ENCODE data around the gene GPR176.
"Not testable (repeated sequence)": the region's sequence is repeated elsewhere in the genome, so short reads cannot be mapped to it uniquely, and the experiment has no call there.

The GPR176 gene

GRCh38 chr15:39852250-39852649 lies 67.8 kb downstream of the GPR176 start:
- no peak for DNase-seq

- DNase-seq = no peak
Observed at GRCh38 chr15:39851500-39852092, 68.5 kb downstream of the GPR176 start.

GRCh38 chr15:39850436-39850835 lies 69.6 kb downstream of the GPR176 start:
- DNase-seq = no peak

- no peak for DNase-seq
Observed at GRCh38 chr15:39846108-39846507, 74.0 kb downstream of the GPR176 start.

GRCh38 chr15:39845582-39845981 lies 74.5 kb downstream of the GPR176 start:
- DNase-seq = no peak

GRCh38 chr15:39843565-39843964 lies 76.5 kb downstream of the GPR176 start:
- no peak for DNase-seq

DNA sequence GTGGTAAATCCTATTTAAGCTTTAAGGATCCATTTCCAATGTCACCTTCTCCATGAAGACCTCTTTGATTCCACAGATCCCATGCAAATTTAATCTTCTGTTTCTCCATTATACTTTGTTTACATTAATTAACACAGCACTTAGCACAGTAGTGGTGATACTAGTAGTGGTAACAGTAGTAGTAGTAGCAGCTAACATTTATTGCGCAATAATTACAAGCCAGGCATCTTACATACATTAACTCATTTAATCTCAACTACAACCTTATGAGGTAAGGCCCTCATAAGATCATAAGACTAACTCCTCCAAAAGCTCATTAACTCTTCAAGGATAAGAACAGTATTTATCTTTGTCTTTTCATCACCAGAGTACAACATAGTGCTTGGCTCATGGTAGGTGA lies 82.6 kb downstream of the GPR176 start:
- no peak for DNase-seq

DNA sequence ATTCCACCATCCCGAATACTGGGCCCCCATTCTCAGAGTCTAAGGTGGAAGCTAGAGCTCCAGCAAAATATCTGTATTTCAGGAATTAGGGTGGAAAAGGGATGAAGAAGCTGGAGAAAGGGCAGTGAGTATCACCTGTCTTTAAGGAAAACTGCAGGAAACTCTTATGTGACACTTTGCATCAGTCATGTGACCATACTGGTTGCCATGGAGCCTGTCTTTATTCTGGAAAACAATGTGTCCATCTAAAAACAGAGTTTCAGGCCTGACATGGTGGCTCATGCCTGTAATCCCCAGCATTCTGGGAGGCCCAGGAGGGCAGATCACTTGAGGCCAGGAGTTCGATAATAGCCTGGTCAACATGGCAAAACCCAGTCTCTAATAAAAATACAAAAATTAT lies 84.5 kb downstream of the GPR176 start:
- no peak for DNase-seq

GRCh38 chr15:39834256-39834655 lies 85.8 kb downstream of the GPR176 start:
- no peak for DNase-seq

GRCh38 chr15:39833515-39833981 lies 86.5 kb downstream of the GPR176 start:
- no peak for DNase-seq

GRCh38 chr15:39830166-39830565 lies 89.9 kb downstream of the GPR176 start:
- DNase-seq = no peak

GRCh38 chr15:39828374-39828931 lies 91.6 kb downstream of the GPR176 start:
- no peak for DNase-seq

- no peak for DNase-seq
Observed at GRCh38 chr15:39826975-39827374, 93.1 kb downstream of the GPR176 start.

DNA sequence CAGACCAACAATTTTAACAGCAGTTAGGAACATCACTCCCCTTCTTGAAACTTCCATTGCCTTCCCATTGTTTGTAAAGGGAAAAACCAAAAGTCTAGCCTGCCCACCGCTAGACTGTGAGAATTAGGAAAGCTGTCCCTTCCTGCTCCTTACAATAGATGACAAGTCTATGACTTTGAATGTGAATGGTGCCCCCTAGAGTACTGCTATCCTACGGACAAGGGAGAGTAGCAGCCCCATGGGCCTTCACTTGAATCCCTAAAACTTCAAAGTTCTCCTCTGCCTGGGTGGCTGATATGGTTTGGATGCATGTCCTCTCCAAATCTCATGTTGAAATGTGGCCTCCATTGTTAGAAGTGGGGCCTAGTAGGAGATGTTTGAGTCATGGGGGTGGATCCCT lies 96.4 kb downstream of the GPR176 start:
- DNase-seq = no peak

- no peak for DNase-seq
Observed at GRCh38 chr15:39820050-39820602, 99.9 kb downstream of the GPR176 start.

DNA sequence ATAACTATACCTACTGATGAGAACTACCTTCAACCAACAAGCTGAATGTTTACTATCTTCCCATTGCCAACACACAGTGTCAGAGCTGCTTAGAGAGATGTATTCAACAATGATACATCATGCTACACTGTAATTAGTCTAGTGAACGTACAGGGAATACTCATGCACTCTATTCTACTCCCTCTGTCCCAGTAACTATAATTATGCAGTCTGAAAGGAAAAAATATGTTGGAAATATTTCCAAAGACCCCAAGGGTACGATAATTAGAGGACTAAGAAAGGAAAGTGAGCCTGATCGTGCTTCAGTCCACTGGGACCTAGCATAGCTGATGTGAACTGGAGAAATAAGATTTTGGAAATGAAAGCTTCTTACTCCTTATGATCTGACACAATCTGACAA lies 100.5 kb downstream of the GPR176 start:
- DNase-seq = no peak

DNA sequence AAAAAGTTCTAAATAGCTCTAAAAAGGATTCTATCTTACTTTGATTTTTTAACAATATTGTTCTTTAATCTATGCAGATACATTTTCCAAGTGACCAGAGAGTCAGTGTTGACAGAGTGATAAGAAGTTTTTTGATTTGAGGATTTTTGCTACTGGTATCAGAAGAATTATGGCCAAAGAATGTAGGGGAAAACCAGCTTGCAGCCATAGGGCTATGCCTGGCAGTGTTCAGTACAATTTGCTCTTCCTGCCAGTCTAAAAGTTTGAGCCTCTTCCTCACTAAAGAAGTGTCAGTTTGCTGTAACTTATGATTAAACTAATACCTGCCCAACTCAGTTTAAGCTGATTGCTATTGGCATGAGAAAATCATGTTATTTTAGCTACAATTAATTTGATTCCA lies 102.2 kb downstream of the GPR176 start:
- DNase-seq = no peak

- DNase-seq = no peak
Observed at GRCh38 chr15:39814489-39814888, 105.6 kb downstream of the GPR176 start.

GRCh38 chr15:39812651-39813050 lies 107.4 kb downstream of the GPR176 start:
- DNase-seq = not testable (repeated sequence)

GRCh38 chr15:39808909-39809308 lies 111.2 kb downstream of the GPR176 start:
- DNase-seq = no peak

DNA sequence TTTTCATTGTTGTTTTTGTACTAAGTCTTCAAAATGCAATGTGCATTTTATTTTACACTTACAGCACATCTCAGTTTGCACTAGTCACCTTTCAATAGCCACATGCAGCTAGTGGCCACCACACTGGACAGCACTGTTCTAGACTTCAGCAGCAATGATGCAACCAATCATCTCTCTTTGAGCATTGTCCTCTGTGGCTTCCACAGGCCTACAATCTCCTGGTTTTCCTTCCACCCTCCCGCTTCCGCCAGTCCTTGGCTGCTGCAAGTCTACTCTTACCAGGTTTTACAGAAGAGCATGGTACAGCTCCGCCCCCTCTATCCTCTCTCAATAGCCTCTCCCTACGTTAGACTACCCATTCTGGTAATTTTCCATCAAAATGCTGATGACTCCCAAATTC lies 112.3 kb downstream of the GPR176 start:
- DNase-seq = no peak

GRCh38 chr15:39804026-39804425 lies 116.0 kb downstream of the GPR176 start:
- DNase-seq = no peak

- DNase-seq = no peak
Observed at GRCh38 chr15:39803016-39803415, 117.0 kb downstream of the GPR176 start.

- no peak for DNase-seq
Observed at GRCh38 chr15:39801641-39802309, 118.3 kb downstream of the GPR176 start.
